ENCODE data around the gene NRXN3.

DNA sequence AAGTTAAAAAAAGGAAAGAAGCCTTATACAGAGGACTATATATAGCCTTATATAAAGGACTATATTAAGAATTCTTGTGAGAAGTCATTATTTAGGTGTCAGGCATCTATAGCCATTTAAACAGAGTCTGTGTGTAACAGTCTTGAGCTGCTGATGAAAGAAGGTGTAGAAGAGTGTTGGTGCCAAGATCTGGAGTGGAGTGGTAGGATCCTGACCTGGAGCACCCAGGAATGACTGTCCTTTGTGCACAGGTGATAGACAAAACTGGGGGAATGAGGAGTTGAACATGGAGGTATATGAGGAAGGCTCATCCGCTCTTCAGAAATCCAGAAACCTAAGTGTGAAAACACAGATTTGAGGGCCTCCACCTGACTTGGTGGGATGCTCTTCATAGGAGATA is 747.3 kb downstream of the NRXN3 start:
- TF ChIP-seq EZH2 (IDR thresholded peaks at IDR 0.05; ENCODE audit: low read length, missing control alignments) (no peak), CTCF (conservative IDR thresholded peaks at IDR 0.05 in 1 of 2, IDR thresholded peaks at IDR 0.05 in 1 of 2; ENCODE audit: low read depth in 1 of 2, low read length in 2 of 2) (no peak)

Measured in fibroblast of lung (primary cell).